ENCODE data around the gene ZSCAN2. TPM values are rescaled to one million over a fixed set of nuclear protein-coding genes. Genes with fewer than 3 reads are reported as not detected.
A peak's percentile ranks its signal among the peaks of the same experiment; 100 is the strongest.

Gene ZSCAN2
- total RNA-seq, 5 donors from 2014 or later (not counting 1 experiment from before 2014, with no cell fraction given), result 7.6 to 15.5 (median 12.5) TPM

DNA sequence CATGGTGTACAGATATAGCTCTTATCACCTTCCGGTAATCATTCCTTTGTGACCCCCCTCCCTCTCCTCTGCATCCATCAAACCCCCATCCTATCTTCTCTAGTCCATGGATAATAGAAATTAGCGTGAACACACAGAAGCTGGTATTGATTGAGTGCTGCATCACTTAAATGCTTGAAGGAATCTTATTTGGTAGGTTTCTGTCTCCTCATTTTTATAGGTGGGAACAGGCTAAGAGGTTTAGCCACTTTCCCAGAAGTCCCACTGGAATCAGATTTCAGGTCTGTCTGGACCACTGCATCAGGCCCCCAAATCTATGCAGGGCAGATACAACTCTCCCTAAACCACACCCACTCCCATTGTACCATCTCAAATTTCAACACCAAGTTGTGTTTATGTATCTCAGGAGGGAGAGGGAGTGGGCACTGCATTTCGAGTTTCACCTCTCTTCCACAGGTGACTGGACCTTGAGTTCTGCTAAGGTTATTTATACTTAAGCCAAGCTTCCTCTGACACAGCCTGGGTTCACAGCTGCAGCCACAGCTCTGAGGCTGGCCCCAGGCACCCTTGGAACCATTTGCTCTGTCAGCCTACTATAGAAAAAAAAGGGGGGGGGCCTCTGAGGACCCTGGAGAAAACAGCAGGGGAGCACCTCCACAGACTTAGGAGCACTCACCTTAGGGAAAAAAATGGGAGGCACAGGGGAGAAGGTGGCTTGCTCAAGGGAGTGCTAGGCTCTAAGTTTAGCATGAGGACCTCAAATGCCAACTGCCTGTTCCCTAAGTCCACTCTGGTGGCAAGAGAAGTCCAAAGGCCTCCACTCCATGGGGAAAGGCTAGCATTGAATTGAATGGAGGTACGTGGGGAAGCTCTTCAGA is 59.3 kb downstream of the ZSCAN2 start:
- Mint-ChIP-seq H3K36me3 (peaks cover 6% of the 10 kb centered on the region), H3K27me3 (no peaks in the 10 kb centered on the region), H3K9me3 (no peaks in the 10 kb centered on the region), H3K27ac (peak overlapping the region; percentile 28 to 84), H3K4me3 (no peak overlapping the region), H3K4me1 (peaks cover 16 to 31% (median 20%) of the 10 kb centered on the region in 3 donors)
- H3K4me3 ChIP-seq (ENCODE audit: control insufficient read depth in 1 of 2, extremely low read depth in 1 of 2, low read length in 1 of 2), result no peak overlapping the region
- DNase-seq, result no peak
- no CpG with 5 or more reads among the region's 4 CpGs for WGBS (ENCODE audit: insufficient coverage)
- ChIA-PET CTCF (interaction anchor here in 1 of 2 donors (0.5 to 1.6 kb wide), 3 partner anchors 56 to 88 kb away, joined by 3 to 13 read pairs (median 4); partner anchors contain the start of gene SEC11A), POLR2A (no interaction called here)
- no peaks in the 10 kb centered on the region for H3K27me3 ChIP-seq (replicated peaks in 1 of 2; ENCODE audit: control insufficient read depth in 2 of 2, extremely low read depth in 1 of 2, insufficient read depth in 2 of 2, low read length in 1 of 2)
- H3K9me3 ChIP-seq, result no peaks in the 10 kb centered on the region
- peaks cover 2 to 29% of the 10 kb centered on the region in 2 experiments for H3K4me1 ChIP-seq (ENCODE audit: control insufficient read depth in 1 of 2, extremely low read depth in 1 of 2, insufficient read depth in 2 of 2, low read length in 2 of 2)
- no peak for ATAC-seq (replicated peaks in 1 of 4)
- no peak overlapping the region for H3K27ac ChIP-seq (ENCODE audit: low read length)
- peaks cover 0 to 7% of the 10 kb centered on the region in 2 donors for H3K36me3 ChIP-seq (ENCODE audit: control insufficient read depth in 2 of 2, extremely low read depth in 1 of 2, insufficient read depth in 1 of 2, low read length in 1 of 2)

DNA sequence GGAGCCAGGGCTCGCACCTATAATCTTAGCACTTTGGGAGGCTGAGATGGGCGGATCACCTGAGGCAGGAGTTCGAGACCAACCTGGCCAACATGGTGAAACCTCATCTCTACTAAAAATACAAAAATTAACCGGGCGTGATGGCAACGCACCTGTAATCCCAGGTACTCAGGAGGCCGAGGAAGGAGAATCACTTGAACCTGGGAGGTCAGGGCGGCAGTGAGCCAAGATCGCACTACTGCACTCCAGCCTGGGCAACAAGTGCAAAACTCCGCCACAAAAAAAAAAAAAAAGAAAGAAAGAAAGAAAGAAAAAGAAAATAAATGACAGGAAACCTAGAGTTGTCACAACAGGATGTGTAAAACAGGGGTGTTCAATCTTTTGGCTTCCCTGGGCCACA is 60.2 kb downstream of the ZSCAN2 start:
- Mint-ChIP-seq H3K36me3 (peaks cover 10% of the 10 kb centered on the region), H3K27ac (no peak overlapping the region), H3K4me1 (peaks cover 13 to 24% (median 15%) of the 10 kb centered on the region in 3 donors), H3K4me3 (no peak overlapping the region), H3K27me3 (no peaks in the 10 kb centered on the region), H3K9me3 (no peaks in the 10 kb centered on the region)
- WGBS (ENCODE audit: insufficient coverage), result 100% methylated on average over 3 of the region's 10 CpGs
- no peak overlapping the region for H3K27ac ChIP-seq (ENCODE audit: low read length)
- no peaks in the 10 kb centered on the region for H3K9me3 ChIP-seq
- peaks cover 0 to 15% of the 10 kb centered on the region in 2 donors for H3K36me3 ChIP-seq (ENCODE audit: control insufficient read depth in 2 of 2, extremely low read depth in 1 of 2, insufficient read depth in 1 of 2, low read length in 1 of 2)
- H3K4me1 ChIP-seq (ENCODE audit: control insufficient read depth in 1 of 2, extremely low read depth in 1 of 2, insufficient read depth in 2 of 2, low read length in 2 of 2), result peaks cover 2 to 26% of the 10 kb centered on the region in 2 experiments
- no peak overlapping the region for H3K4me3 ChIP-seq (ENCODE audit: control insufficient read depth in 1 of 2, extremely low read depth in 1 of 2, low read length in 1 of 2)
- no peaks in the 10 kb centered on the region for H3K27me3 ChIP-seq (replicated peaks in 1 of 2; ENCODE audit: control insufficient read depth in 2 of 2, extremely low read depth in 1 of 2, insufficient read depth in 2 of 2, low read length in 1 of 2)
- DNase-seq, result no peak
- CTCF ChIA-PET, result interaction anchor here (0.6 to 0.7 kb wide), 2 partner anchors 21 to 714 kb away, joined by 3 to 4 read pairs; no protein-coding TSS in a partner anchor
- no peak for ATAC-seq (replicated peaks in 1 of 4)
- POLR2A ChIA-PET, result interaction anchor here in 1 of 2 donors (0.6 kb wide), 1 partner anchor 9 kb away, joined by 3 read pairs; no protein-coding TSS in a partner anchor

DNA sequence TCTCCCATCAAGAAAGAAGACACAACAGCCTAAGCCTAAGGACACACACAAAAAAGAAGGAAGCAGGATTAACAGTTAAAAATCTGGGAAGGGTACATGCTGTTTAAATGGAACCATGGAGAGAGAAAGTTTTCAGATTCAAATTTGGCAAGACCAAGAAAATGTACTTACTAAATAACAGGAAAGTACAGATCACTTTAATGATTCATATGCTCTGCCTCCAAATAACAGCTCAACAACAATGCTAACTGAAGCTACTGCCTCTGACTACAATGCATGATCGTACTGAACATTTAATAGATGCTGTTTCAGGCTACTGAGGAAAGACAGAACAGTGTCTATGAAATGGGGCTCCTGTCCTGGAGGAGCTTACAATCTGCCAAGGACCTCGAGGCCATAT is 65.6 kb downstream of the ZSCAN2 start:
- DNase-seq (no peak), ATAC-seq (replicated peaks in 1 of 4) (no peak)
- H3K27ac ChIP-seq (ENCODE audit: low read length), result no peak overlapping the region
- no peaks in the 10 kb centered on the region for H3K4me1 ChIP-seq (ENCODE audit: control insufficient read depth in 1 of 2, extremely low read depth in 1 of 2, insufficient read depth in 2 of 2, low read length in 2 of 2)
- H3K4me3 Mint-ChIP-seq, result no peak overlapping the region
- no peaks in the 10 kb centered on the region for H3K27me3 Mint-ChIP-seq
- H3K27me3 ChIP-seq (replicated peaks in 1 of 2; ENCODE audit: control insufficient read depth in 2 of 2, extremely low read depth in 1 of 2, insufficient read depth in 2 of 2, low read length in 1 of 2), result no peaks in the 10 kb centered on the region
- 83% methylated on average over 1 of the region's 2 CpGs for WGBS (ENCODE audit: insufficient coverage)
- H3K36me3 ChIP-seq (ENCODE audit: control insufficient read depth in 2 of 2, extremely low read depth in 1 of 2, insufficient read depth in 1 of 2, low read length in 1 of 2), result peaks cover 7 to 50% of the 10 kb centered on the region in 2 donors
- no peaks in the 10 kb centered on the region for H3K9me3 ChIP-seq
- POLR2A ChIA-PET, result interaction anchor here in 1 of 2 donors (0.6 kb wide), 1 partner anchor 113 kb away, joined by 3 read pairs; no protein-coding TSS in a partner anchor
- H3K9me3 Mint-ChIP-seq, result no peaks in the 10 kb centered on the region
- peak overlapping the region; percentile 65 to 77 for H3K27ac Mint-ChIP-seq
- CTCF ChIA-PET, result interaction anchor here in 1 of 2 donors (1.3 kb wide), 1 partner anchor 10 kb away, joined by 3 read pairs; no protein-coding TSS in a partner anchor
- H3K36me3 Mint-ChIP-seq, result peaks cover 33% of the 10 kb centered on the region
- H3K4me3 ChIP-seq (ENCODE audit: control insufficient read depth in 1 of 2, extremely low read depth in 1 of 2, low read length in 1 of 2), result no peak overlapping the region
- H3K4me1 Mint-ChIP-seq, result peaks cover 0 to 7% (median 5%) of the 10 kb centered on the region in 3 donors

DNA sequence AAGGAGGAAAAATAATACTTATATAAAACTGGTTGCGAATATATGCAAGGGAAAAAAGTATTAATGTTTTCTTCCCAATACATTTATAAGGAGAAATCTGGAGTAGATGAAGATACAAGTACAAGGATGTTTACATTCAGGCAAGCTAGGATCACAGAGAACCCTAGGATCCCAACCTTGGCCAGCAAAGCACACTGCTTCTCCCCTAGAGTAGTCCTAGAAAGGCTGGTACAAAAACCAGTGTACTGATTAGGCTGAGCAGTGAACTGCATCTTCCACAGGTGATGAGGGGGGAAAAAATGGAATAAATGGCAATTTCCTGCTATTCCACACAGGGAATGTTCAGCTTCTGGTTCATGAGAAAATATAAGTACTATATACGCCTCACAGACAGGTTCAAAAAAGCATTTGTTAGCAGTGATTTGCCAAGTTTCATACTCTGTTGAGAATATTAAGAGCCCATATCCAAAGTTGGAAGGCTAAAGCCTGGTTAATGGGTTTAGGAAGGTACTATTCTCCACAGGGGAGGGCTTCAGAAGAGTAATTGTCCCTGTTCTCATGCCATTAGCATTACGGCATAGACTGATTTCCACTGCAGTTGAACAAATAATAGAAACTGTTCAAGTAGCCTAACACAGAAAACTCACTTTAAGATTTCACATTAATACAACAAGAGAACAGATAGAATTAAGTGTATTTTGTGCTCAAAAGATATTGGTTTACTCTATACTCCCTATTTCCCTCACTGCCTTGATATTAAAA is 67.6 kb downstream of the ZSCAN2 start:
- H3K27me3 Mint-ChIP-seq, result no peaks in the 10 kb centered on the region
- H3K4me3 Mint-ChIP-seq, result no peak overlapping the region
- no peak for ATAC-seq (replicated peaks in 1 of 4)
- DNase-seq, result no peak
- peaks cover 0 to 10% (median 5%) of the 10 kb centered on the region in 3 donors for H3K4me1 Mint-ChIP-seq
- POLR2A ChIA-PET, result no interaction called here
- no CpG with 5 or more reads among the region's 3 CpGs for WGBS (ENCODE audit: insufficient coverage)
- H3K27ac Mint-ChIP-seq, result peak overlapping the region in 1 of 2 donors; percentile 40
- Histone ChIP-seq H3K36me3 (ENCODE audit: control insufficient read depth in 2 of 2, extremely low read depth in 1 of 2, insufficient read depth in 1 of 2, low read length in 1 of 2) (peaks cover 7 to 51% of the 10 kb centered on the region in 2 donors), H3K27me3 (replicated peaks in 1 of 2; ENCODE audit: control insufficient read depth in 2 of 2, extremely low read depth in 1 of 2, insufficient read depth in 2 of 2, low read length in 1 of 2) (no peaks in the 10 kb centered on the region), H3K27ac (ENCODE audit: low read length) (no peak overlapping the region), H3K4me1 (ENCODE audit: control insufficient read depth in 1 of 2, extremely low read depth in 1 of 2, insufficient read depth in 2 of 2, low read length in 2 of 2) (no peaks in the 10 kb centered on the region), H3K4me3 (ENCODE audit: control insufficient read depth in 1 of 2, extremely low read depth in 1 of 2, low read length in 1 of 2) (no peak overlapping the region), H3K9me3 (no peaks in the 10 kb centered on the region)
- H3K9me3 Mint-ChIP-seq, result no peaks in the 10 kb centered on the region
- CTCF ChIA-PET, result interaction anchor here in 1 of 2 donors (0.6 to 0.8 kb wide), 2 partner anchors 10 to 34 kb away, joined by 3 read pairs; no protein-coding TSS in a partner anchor
- H3K36me3 Mint-ChIP-seq, result peaks cover 41% of the 10 kb centered on the region

DNA sequence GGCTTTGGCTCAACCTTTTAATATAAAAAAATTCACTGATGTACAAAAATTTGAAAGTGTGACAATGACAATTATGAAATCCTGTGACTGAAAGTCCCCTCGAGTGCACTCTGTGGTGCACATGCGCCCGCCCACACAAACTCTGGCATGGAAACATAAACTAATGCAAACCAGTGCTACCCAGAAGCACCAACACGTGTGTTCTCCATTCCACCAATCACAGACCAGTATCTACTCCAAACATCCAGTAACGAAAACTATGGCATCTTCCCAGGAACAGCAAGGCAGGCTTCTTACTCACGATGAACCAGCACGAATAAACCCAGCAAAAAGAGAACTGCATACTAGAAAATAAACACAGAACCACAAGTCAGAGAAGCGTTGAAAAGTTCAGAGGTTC is 68.9 kb downstream of the ZSCAN2 start:
- peaks cover 7 to 59% of the 10 kb centered on the region in 2 donors for H3K36me3 ChIP-seq (ENCODE audit: control insufficient read depth in 2 of 2, extremely low read depth in 1 of 2, insufficient read depth in 1 of 2, low read length in 1 of 2)
- 87% methylated on average over 5 of the region's 8 CpGs for WGBS (ENCODE audit: insufficient coverage)
- H3K36me3 Mint-ChIP-seq, result peaks cover 40% of the 10 kb centered on the region
- ChIA-PET POLR2A (no interaction called here), CTCF (no interaction called here)
- no peaks in the 10 kb centered on the region for H3K4me1 ChIP-seq (ENCODE audit: control insufficient read depth in 1 of 2, extremely low read depth in 1 of 2, insufficient read depth in 2 of 2, low read length in 2 of 2)
- no peaks in the 10 kb centered on the region for H3K27me3 ChIP-seq (replicated peaks in 1 of 2; ENCODE audit: control insufficient read depth in 2 of 2, extremely low read depth in 1 of 2, insufficient read depth in 2 of 2, low read length in 1 of 2)
- no peak overlapping the region for H3K27ac ChIP-seq (ENCODE audit: low read length)
- no peak overlapping the region for H3K4me3 Mint-ChIP-seq
- no peak for ATAC-seq (replicated peaks in 1 of 4)
- no peaks in the 10 kb centered on the region for H3K27me3 Mint-ChIP-seq
- DNase-seq, result no peak
- no peak overlapping the region for H3K4me3 ChIP-seq (ENCODE audit: control insufficient read depth in 1 of 2, extremely low read depth in 1 of 2, low read length in 1 of 2)
- H3K9me3 Mint-ChIP-seq, result no peaks in the 10 kb centered on the region
- peak overlapping the region in 1 of 2 donors; percentile 63 for H3K27ac Mint-ChIP-seq
- H3K4me1 Mint-ChIP-seq, result peaks cover 0 to 10% (median 5%) of the 10 kb centered on the region in 3 donors
- H3K9me3 ChIP-seq, result no peaks in the 10 kb centered on the region

DNA sequence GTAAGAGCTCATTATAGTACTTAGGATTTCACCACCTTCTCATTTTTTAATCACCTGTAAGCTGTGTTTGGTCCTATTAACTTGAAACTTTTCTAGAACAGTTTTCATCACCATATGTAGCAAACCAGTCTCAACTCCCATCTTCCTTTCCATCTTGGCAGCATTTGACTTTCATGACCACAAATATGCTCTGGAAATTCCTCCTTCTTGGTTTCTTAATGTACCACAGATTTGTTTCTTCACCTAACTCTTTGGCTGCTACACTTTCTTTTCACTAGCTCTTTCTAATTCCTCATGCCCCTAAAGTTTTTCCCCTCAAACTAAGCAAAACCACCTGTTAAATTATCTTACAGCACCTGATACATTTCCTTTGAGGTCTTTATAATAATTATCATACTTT is 70.4 kb downstream of the ZSCAN2 start:
- H3K4me3 ChIP-seq (ENCODE audit: control insufficient read depth in 1 of 2, extremely low read depth in 1 of 2, low read length in 1 of 2), result no peak overlapping the region
- Mint-ChIP-seq H3K9me3 (no peaks in the 10 kb centered on the region), H3K4me1 (peaks cover 0 to 14% (median 7%) of the 10 kb centered on the region in 3 donors), H3K36me3 (peaks cover 36% of the 10 kb centered on the region), H3K4me3 (no peak overlapping the region), H3K27me3 (no peaks in the 10 kb centered on the region), H3K27ac (peak overlapping the region in 1 of 2 donors; percentile 47)
- no peak overlapping the region for H3K27ac ChIP-seq (ENCODE audit: low read length)
- no peak for ATAC-seq (replicated peaks in 1 of 4)
- POLR2A ChIA-PET, result no interaction called here
- CTCF ChIA-PET, result no interaction called here
- H3K36me3 ChIP-seq (ENCODE audit: control insufficient read depth in 2 of 2, extremely low read depth in 1 of 2, insufficient read depth in 1 of 2, low read length in 1 of 2), result peaks cover 7 to 53% of the 10 kb centered on the region in 2 donors
- no peaks in the 10 kb centered on the region for H3K4me1 ChIP-seq (ENCODE audit: control insufficient read depth in 1 of 2, extremely low read depth in 1 of 2, insufficient read depth in 2 of 2, low read length in 2 of 2)
- no peak for DNase-seq
- H3K27me3 ChIP-seq (replicated peaks in 1 of 2; ENCODE audit: control insufficient read depth in 2 of 2, extremely low read depth in 1 of 2, insufficient read depth in 2 of 2, low read length in 1 of 2), result no peaks in the 10 kb centered on the region
- no peaks in the 10 kb centered on the region for H3K9me3 ChIP-seq

All from T-cell (primary cell).